HG03025 (cell line): ENCODE data around the gene LRRC46.

Experiments
- ATAC-seq: cut with Tn5 transposase; IDR thresholded peaks from one replicate; pipeline ENCODE4 v1.9.1; 2021; ENCODE audit warnings: mild to moderate bottlenecking, moderate library complexity; ENCODE audit not compliant: unreplicated experiment, low FRiP score

The LRRC46 gene

GRCh38 chr17:47873200-47874090, 42.0 kb downstream of the LRRC46 start:
- no peak for ATAC-seq

- ATAC-seq: no peak
Observed at GRCh38 chr17:47875011-47875985, 43.8 kb downstream of the LRRC46 start.

- ATAC-seq: no peak
Observed at GRCh38 chr17:47877368-47878034, 46.0 kb downstream of the LRRC46 start.

- ATAC-seq: no peak
Observed at GRCh38 chr17:47878203-47879027, 46.9 kb downstream of the LRRC46 start.

- ATAC-seq: no peak
Observed at GRCh38 chr17:47879028-47879585, 47.6 kb downstream of the LRRC46 start.

- ATAC-seq: no peak
Observed at GRCh38 chr17:47879776-47880454, 48.4 kb downstream of the LRRC46 start.

GRCh38 chr17:47882247-47882646, 50.8 kb downstream of the LRRC46 start:
- no peak for ATAC-seq

GRCh38 chr17:47882695-47883588, 51.5 kb downstream of the LRRC46 start:
- no peak for ATAC-seq

- ATAC-seq: no peak
Observed at GRCh38 chr17:47883589-47884426, 52.3 kb downstream of the LRRC46 start.

- no peak for ATAC-seq
Observed at GRCh38 chr17:47884427-47884740, 52.9 kb downstream of the LRRC46 start.

- ATAC-seq: no peak
Observed at GRCh38 chr17:47884905-47885730, 53.6 kb downstream of the LRRC46 start.
